Uterus (tissue), 2 donors: ENCODE data around the gene OVCH2.

Experiments
- POLR2A ChIP-seq, 2 donors: fragments of 450-650 bp; IDR thresholded peaks; one replicate each; pipeline ENCODE4 v1.6.1; 2016; ENCODE audit warnings: antibody characterized with exemption in 2 of 2, mild to moderate bottlenecking in 1 of 2, moderate library complexity in 1 of 2
- TF ChIP-seq, protein P1 (sequence below), 4 experiments: fragments of 200-600 bp in 2 of 4; fragments of 450-650 bp in 2 of 4; sonication (generic) in 2 of 4; IDR thresholded peaks; one replicate each; pipeline ENCODE4 v1.5.1; 2016 to 2019; ENCODE audit warnings: antibody characterized with exemption in 4 of 4, mild to moderate bottlenecking in 2 of 4, moderate library complexity in 1 of 4

DNA sequence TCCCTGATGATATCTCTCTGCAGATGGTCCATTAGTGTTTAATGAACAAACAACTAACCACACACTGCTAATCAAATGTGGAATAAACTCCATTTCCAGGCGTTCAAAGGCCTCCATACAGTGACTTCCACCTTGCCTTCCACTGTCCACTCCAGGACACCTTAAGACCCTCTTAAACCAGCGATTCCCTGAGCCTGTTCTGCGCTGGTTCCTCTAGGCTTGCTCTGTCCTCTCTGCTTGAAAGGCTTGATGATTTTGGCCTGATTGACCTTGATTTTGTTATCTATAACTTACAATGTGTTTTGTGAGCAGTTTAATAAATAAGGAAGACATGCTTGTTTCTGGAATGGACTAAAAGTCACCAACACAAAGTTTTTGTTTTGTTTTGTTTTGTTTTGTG is 12.0 kb downstream of the OVCH2 start:
- TF ChIP-seq, protein P1, sequence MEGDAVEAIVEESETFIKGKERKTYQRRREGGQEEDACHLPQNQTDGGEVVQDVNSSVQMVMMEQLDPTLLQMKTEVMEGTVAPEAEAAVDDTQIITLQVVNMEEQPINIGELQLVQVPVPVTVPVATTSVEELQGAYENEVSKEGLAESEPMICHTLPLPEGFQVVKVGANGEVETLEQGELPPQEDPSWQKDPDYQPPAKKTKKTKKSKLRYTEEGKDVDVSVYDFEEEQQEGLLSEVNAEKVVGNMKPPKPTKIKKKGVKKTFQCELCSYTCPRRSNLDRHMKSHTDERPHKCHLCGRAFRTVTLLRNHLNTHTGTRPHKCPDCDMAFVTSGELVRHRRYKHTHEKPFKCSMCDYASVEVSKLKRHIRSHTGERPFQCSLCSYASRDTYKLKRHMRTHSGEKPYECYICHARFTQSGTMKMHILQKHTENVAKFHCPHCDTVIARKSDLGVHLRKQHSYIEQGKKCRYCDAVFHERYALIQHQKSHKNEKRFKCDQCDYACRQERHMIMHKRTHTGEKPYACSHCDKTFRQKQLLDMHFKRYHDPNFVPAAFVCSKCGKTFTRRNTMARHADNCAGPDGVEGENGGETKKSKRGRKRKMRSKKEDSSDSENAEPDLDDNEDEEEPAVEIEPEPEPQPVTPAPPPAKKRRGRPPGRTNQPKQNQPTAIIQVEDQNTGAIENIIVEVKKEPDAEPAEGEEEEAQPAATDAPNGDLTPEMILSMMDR (IDR thresholded peaks at IDR 0.05): no peak
- no peak for TF ChIP-seq POLR2A (IDR thresholded peaks at IDR 0.05)
